ENCODE data around the gene CTNNBL1.
"Not testable (repeated sequence)": the region's sequence is repeated elsewhere in the genome, so short reads cannot be mapped to it uniquely, and the experiment has no call there.

The CTNNBL1 gene

GRCh38 chr20:37681384-37682112 lies 12.3 kb upstream of the CTNNBL1 start:
- Histone ChIP-seq H3K4me3 (replicated peaks; ENCODE audit: low read depth, low read length) (no peak overlapping the region), H3K36me3 (ENCODE audit: control insufficient read depth, insufficient read depth, low read length) (no peaks in the 10 kb centered on the region), H3K27me3 (replicated peaks; ENCODE audit: control insufficient read depth, insufficient read depth, low read length) (peaks cover 1% of the 10 kb centered on the region)
- DNase-seq (ENCODE audit: extremely low read depth, insufficient read length): no peak
- TF ChIP-seq CTCF (IDR thresholded peaks at IDR 0.05; ENCODE audit: insufficient read depth, low read length, poor library complexity, severe bottlenecking): no peak

DNA sequence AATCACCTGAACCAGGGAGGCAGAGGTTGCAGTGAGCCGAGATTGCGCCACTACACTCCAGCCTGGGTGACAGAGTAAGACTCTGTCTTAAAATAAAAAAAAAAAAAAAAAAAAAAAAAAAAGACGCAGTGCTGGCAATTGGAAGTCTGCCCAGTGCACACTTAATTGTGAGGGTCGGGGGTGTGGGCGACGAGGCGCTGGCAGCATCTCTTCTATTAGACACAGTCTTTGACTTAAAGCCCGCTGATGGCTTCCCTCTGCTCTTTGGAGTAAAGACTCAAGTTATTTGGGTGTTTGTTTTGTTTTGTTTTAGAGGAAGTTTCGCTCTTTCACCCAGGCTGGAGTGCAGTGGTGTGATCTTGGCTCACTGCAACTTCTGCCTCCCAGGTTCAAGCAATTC lies 10.7 kb upstream of the CTNNBL1 start:
- H3K36me3 ChIP-seq (ENCODE audit: control insufficient read depth, insufficient read depth, low read length); H3K27me3 ChIP-seq (replicated peaks; ENCODE audit: control insufficient read depth, insufficient read depth, low read length); H3K4me3 ChIP-seq (replicated peaks; ENCODE audit: low read depth, low read length); DNase-seq (ENCODE audit: extremely low read depth, insufficient read length): not testable (repeated sequence)

DNA sequence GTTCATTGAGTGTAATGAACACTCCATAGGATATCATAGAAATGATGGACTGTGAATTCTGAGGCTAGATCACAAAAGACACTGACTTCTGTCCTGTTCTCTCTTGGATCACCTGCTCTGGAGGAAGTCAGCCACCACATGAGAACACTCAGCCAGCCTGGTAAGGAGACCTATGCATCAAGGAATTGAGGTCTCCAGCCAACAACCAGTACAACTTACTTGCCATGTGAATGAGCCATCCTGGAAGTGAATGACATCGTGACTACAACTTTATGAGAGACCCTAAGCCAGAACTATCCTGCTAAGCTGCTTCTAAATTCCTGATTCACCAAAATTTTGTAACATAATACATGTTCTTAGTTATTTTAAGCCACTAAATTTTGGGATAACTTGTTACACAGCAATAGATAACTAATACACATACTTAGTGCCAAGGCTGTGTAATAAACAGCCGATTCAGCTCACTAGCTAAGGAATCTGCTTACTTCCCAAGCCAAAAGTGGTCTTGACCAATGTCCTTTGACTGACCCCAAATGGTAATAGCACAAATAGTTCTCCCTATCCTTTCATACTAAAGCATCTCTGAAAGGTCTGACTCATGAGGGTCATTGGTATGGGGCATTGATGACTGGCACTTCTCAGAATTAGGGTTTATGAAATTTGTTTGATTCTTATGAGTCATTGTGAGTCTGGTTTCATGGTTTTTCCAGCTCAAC lies 6.9 kb upstream of the CTNNBL1 start:
- Histone ChIP-seq H3K27me3 (replicated peaks; ENCODE audit: control insufficient read depth, insufficient read depth, low read length) (0 out of 2 replicates have a peak, but pooled peaks cover 1% of the 10 kb centered on the region), H3K36me3 (ENCODE audit: control insufficient read depth, insufficient read depth, low read length) (no peaks in the 10 kb centered on the region), H3K4me3 (replicated peaks; ENCODE audit: low read depth, low read length) (no peak overlapping the region)
- no peak for TF ChIP-seq CTCF (IDR thresholded peaks at IDR 0.05; ENCODE audit: insufficient read depth, low read length, poor library complexity, severe bottlenecking)
- no peak for DNase-seq (ENCODE audit: extremely low read depth, insufficient read length)

DNA sequence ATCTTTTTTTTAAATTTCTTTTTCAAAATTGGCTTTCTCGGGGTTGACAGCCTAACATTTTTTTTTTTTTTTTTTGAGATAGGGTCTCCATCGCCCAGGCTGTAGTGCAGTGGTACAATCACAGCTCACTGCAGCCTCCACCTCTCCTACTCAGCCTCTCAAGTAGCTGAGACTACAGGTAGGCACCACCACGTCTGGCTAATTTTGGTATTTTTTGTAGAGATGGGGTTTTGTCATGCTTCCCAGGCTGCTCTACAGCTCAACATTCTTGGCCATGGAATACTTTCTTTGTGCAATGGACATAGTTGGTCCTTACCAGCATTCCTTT lies 6.4 kb upstream of the CTNNBL1 start:
- Histone ChIP-seq H3K4me3 (replicated peaks; ENCODE audit: low read depth, low read length) (no peak overlapping the region), H3K27me3 (replicated peaks; ENCODE audit: control insufficient read depth, insufficient read depth, low read length) (0 out of 2 replicates have a peak, but pooled peaks cover 1% of the 10 kb centered on the region), H3K36me3 (ENCODE audit: control insufficient read depth, insufficient read depth, low read length) (no peaks in the 10 kb centered on the region)
- no peak for DNase-seq (ENCODE audit: extremely low read depth, insufficient read length)
- TF ChIP-seq CTCF (IDR thresholded peaks at IDR 0.05; ENCODE audit: insufficient read depth, low read length, poor library complexity, severe bottlenecking): no peak

DNA sequence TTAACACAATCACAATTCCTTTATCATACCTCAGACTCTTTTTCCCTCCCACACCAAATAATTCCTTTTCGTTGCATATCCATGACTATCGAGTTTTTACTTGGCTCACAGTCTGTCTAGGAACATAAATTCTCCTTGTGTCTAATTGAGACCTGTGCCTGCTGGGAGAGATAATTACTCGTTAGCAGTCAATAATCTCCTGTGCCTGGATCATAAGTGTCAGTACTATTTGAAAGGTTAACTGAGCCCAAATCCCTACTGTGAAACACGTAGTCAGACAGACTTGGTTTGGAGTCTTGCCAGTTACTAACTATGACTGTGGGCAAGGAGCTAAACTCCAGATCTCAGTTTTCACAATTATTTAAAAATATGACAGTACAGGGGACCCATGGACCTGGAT lies 5.7 kb upstream of the CTNNBL1 start:
- TF ChIP-seq CTCF (IDR thresholded peaks at IDR 0.05; ENCODE audit: insufficient read depth, low read length, poor library complexity, severe bottlenecking): no peak
- no peak overlapping the region for H3K4me3 ChIP-seq (replicated peaks; ENCODE audit: low read depth, low read length)
- H3K27me3 ChIP-seq (replicated peaks; ENCODE audit: control insufficient read depth, insufficient read depth, low read length): 0 out of 2 replicates have a peak, but pooled peaks cover 1% of the 10 kb centered on the region
- DNase-seq (ENCODE audit: extremely low read depth, insufficient read length): no peak
- H3K36me3 ChIP-seq (ENCODE audit: control insufficient read depth, insufficient read depth, low read length): no peaks in the 10 kb centered on the region

DNA sequence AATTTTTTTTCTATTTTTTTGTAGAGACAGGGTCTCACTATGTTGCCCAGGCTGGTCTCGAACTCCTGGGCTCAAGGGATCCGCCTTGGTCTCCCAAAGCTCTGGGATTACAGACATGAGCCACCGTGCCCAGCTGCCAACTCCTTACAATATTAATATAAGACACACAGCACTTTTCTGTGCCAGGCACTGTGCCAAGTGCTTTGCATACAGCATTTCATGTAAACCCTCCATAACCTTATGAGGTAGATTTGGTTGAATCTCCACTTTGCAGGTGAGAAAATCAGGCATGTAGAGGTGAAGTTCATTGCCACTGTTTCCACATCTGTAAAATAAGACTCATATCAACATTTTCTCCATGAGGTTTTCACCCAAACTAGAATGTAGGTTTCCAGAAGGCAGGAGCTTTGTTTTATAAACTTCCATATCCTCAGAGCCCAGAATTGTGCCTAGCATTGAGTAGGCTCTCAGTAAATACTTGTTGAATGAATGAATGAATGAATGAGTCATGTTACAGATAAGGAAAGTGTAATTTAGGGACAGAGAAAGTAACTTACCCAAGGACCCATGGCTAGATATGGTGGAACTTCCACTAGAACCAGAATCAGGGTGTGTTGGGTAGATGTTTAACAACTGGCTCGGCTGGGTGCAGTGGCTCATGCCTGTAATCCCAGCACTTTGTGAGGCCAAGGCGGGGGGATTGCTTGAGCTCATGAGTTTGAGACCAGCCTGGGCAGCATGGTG lies 3.0 kb upstream of the CTNNBL1 start:
- H3K4me3 ChIP-seq (replicated peaks; ENCODE audit: low read depth, low read length): no peak overlapping the region
- no peaks in the 10 kb centered on the region for H3K27me3 ChIP-seq (replicated peaks; ENCODE audit: control insufficient read depth, insufficient read depth, low read length)
- no peaks in the 10 kb centered on the region for H3K36me3 ChIP-seq (ENCODE audit: control insufficient read depth, insufficient read depth, low read length)
- no peak for TF ChIP-seq CTCF (IDR thresholded peaks at IDR 0.05; ENCODE audit: insufficient read depth, low read length, poor library complexity, severe bottlenecking)
- no peak for DNase-seq (ENCODE audit: extremely low read depth, insufficient read length)

Data from GM06990 (cell line).